Testis (tissue), 3 donors: Measurements from ENCODE around the gene SNRPA. TPM values are rescaled to one million over a fixed set of nuclear protein-coding genes. Genes with fewer than 3 reads are reported as not detected.
"Not testable (repeated sequence)": the region's sequence is repeated elsewhere in the genome, so short reads cannot be mapped to it uniquely, and the experiment has no call there.

ENCODE experiments used
- DNase-seq: peaks from one replicate; pipeline ENCODE4 v3.0.0-alpha.2; 2019
- H3K27ac ChIP-seq, 2 donors: fragments of 200-600 bp; sonication (generic); one replicate each; pipeline ENCODE4 v1.5.1; 2019
- H3K27me3 ChIP-seq: fragments of 200-600 bp; sonication (generic); one replicate; pipeline ENCODE4 v1.5.1; 2019
- H3K36me3 ChIP-seq: fragments of 200-600 bp; sonication (generic); one replicate; pipeline ENCODE4 v1.5.1; 2017; ENCODE audit warnings: low read depth; ENCODE audit errors: missing control alignments
- H3K4me1 ChIP-seq: fragments of 200-600 bp; sonication (generic); one replicate; pipeline ENCODE4 v1.5.1; 2019
- H3K4me3 ChIP-seq, 2 donors: fragments of 200-600 bp; sonication (generic); one replicate each; pipeline ENCODE4 v1.5.1; 2017 to 2019
- H3K9me3 ChIP-seq: fragments of 200-600 bp; sonication (generic); one replicate; pipeline ENCODE4 v1.5.1; 2017
- POLR2A ChIP-seq: fragments of 450-650 bp; IDR thresholded peaks from one replicate; pipeline ENCODE4 v1.6.1; 2017; ENCODE audit warnings: antibody characterized with exemption, mild to moderate bottlenecking, moderate library complexity
- WGBS, 2 donors: methylation state at CpG; one replicate each; pipeline ENCODE4 v1.1.5; 2018; 5-methylcytosine and 5-hydroxymethylcytosine counted together
- intact Hi-C: fragments of 100-400 bp; cut with DNase I; formaldehyde crosslinking; loops from one replicate; pipeline ENCODE4 v1.15.1; 2023; ENCODE audit warnings: low total_unique reads
- polyA plus RNA-seq: library from polyadenylated mRNA; stranded (reverse); fragments of 350-450 nt; fragmentation: Illumina TruSeq; extraction: RNeasy Lipid Tissue Mini Kit (QIAGEN cat#74804); gene quantifications from one replicate; pipeline ENCODE4 v1.2.3, GENCODE V29; 2014; ENCODE audit warnings: low read depth, low replicate concordance; ENCODE audit not compliant: insufficient read depth
- total RNA-seq, 2 donors: library from RNA; depleted of rRNA; stranded (reverse); fragments of >200 nt; gene quantifications; one replicate each; pipeline ENCODE4 v1.2.3, GENCODE V29; 2016
- TF ChIP-seq, protein P1 (sequence below), 3 experiments: fragments of 450-650 bp in 2 of 3; fragments of 200-600 bp in 1 of 3; sonication (generic) in 1 of 3; IDR thresholded peaks; one replicate each; pipeline ENCODE4 v1.5.1; 2016 to 2019; ENCODE audit warnings: antibody characterized with exemption in 3 of 3, mild to moderate bottlenecking in 2 of 3, moderate library complexity in 1 of 3

SNRPA gene
- total and polyA plus RNA-seq, 3 donors from 2014 or later: 67.8 to 91.5 (median 89.8) TPM

DNA sequence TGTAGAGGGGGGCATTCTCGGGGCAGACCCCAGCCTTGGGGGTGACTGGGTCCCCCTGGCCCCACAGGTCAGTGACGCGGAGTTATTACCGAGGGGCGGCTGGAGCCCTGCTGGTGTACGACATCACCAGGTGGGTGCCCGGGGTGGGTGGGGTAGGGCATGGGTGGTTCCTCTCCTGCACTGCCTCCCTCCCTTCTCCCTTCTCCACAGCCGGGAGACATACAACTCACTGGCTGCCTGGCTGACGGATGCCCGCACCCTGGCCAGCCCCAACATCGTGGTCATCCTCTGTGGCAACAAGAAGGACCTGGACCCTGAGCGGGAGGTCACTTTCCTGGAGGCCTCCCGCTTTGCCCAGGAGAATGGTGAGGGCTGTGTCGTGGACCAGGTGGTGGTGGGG, 32.7 kb downstream of the SNRPA start:
- Histone ChIP-seq H3K27me3 (no peaks in the 10 kb centered on the region), H3K36me3 (no peaks in the 10 kb centered on the region), H3K27ac (no peak overlapping the region), H3K4me3 (no peak overlapping the region), H3K9me3 (no peaks in the 10 kb centered on the region), H3K4me1 (peaks cover 4% of the 10 kb centered on the region)
- TF ChIP-seq, protein P1, sequence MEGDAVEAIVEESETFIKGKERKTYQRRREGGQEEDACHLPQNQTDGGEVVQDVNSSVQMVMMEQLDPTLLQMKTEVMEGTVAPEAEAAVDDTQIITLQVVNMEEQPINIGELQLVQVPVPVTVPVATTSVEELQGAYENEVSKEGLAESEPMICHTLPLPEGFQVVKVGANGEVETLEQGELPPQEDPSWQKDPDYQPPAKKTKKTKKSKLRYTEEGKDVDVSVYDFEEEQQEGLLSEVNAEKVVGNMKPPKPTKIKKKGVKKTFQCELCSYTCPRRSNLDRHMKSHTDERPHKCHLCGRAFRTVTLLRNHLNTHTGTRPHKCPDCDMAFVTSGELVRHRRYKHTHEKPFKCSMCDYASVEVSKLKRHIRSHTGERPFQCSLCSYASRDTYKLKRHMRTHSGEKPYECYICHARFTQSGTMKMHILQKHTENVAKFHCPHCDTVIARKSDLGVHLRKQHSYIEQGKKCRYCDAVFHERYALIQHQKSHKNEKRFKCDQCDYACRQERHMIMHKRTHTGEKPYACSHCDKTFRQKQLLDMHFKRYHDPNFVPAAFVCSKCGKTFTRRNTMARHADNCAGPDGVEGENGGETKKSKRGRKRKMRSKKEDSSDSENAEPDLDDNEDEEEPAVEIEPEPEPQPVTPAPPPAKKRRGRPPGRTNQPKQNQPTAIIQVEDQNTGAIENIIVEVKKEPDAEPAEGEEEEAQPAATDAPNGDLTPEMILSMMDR (IDR thresholded peaks at IDR 0.05): no peak
- TF ChIP-seq POLR2A: no peak
- no peak for DNase-seq
- intact Hi-C loops: no loop called here
- 89% methylated on average over 10 to 14 of the region's 14 CpGs for WGBS, 2 donors

DNA sequence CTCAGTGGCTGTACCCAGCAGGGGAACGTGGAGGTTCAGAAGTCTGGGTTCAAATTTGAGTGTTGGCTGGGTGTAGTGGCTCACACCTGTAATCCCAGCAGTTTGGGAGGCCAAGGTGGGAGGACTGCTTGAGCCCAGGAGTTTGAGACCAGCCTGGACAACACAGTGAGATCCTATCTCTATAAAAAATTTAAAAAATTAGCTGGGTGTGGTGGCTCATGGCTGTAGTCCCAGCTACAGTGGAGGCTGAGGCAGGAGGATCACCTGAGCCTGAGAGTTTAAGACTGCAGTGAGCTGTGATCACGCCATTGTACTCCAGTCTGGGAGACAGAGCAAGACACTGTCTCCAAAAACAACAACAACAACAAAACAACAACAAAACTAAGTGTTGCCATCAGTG, 33.1 kb downstream of the SNRPA start:
- intact Hi-C loops, H3K27me3 ChIP-seq, H3K4me1 ChIP-seq, H3K9me3 ChIP-seq, H3K4me3 ChIP-seq, H3K27ac ChIP-seq, H3K36me3 ChIP-seq, DNase-seq: not testable (repeated sequence)
- WGBS, 2 donors: 100% methylated on average over 2 of the region's 2 CpGs

DNA sequence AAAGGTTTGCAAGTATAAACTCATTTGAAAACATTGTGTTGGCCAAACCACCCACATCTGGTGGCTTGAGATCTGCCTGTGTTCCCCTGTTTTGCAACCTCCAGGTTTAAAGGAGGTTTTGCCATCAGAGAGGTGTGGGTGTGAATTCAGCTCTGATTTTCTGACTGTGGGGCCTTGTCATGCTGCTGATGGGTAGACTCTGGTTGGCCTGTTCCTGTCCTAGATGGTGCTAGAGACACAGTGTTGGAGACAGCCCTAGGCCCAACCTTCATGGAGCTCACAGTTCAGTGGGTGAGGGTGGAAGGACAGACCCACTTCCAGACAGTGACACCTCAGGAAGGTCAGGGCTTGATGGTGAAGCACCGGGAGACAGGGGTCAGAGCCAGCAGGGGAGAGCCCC, 34.5 kb downstream of the SNRPA start:
- TF ChIP-seq POLR2A: no peak
- TF ChIP-seq, protein P1 (IDR thresholded peaks at IDR 0.05): no peak

DNA sequence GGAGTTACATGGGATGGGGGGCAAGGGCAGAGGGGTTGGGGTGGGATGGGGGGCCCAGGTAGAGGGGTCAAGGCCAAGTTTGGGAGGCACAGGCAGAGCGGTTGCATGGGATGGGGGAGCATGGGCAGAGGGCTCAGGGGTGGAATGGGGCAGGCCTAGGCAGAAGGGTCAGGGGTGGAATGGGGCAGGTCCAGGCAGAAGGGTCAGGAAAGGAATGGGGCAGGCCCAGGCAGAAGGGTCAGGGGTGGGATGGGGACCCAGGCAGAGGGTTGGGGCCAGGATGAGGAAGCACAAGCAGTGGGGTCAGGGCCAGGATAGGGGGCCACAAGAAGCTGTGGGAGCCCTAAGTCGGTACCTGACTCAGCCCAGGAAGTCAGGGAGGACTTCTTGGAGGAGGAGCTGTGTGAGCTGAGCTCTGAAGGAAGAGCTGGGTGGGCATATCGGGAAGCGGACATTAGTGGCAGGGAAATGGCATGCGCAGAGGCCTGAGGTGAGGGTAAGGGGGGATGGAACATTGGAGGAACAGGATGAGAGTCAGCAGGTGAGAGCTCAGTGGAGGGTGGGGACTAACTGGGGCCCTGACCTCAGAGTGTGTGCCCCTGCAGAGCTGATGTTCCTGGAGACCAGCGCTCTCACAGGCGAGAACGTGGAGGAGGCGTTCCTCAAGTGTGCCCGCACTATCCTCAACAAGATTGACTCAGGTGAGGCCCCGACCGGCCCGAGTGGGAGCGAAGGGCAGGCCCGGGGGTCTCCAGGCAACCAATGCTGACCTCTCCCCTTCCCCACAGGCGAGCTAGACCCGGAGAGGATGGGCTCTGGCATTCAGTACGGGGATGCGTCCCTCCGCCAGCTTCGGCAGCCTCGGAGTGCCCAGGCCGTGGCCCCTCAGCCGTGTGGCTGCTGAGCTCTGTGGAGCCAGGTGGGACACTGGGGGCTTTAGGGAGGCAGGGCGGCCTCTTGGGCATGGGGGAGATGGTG, 35.3 kb downstream of the SNRPA start:
- Histone ChIP-seq H3K9me3 (no peaks in the 10 kb centered on the region), H3K27ac (no peak overlapping the region), H3K27me3 (no peaks in the 10 kb centered on the region), H3K36me3 (no peaks in the 10 kb centered on the region), H3K4me3 (no peak overlapping the region), H3K4me1 (no peaks in the 10 kb centered on the region)
- 84 to 87% methylated on average over 16 to 25 of the region's 25 CpGs for WGBS, 2 donors
- no peak for TF ChIP-seq POLR2A
- TF ChIP-seq, protein P1 (IDR thresholded peaks at IDR 0.05): no peak
- intact Hi-C loops: no loop called here
- no peak for DNase-seq

More for the DNA sequence above, 34.5 kb downstream of the SNRPA start:
- Histone ChIP-seq H3K4me3 (no peak overlapping the region), H3K36me3 (no peaks in the 10 kb centered on the region), H3K4me1 (no peaks in the 10 kb centered on the region), H3K27me3 (no peaks in the 10 kb centered on the region), H3K9me3 (no peaks in the 10 kb centered on the region), H3K27ac (no peak overlapping the region)
- 50 to 86% methylated on average over 1 of the region's 1 CpG for WGBS, 2 donors
- no peak for DNase-seq
- intact Hi-C loops: no loop called here

DNA sequence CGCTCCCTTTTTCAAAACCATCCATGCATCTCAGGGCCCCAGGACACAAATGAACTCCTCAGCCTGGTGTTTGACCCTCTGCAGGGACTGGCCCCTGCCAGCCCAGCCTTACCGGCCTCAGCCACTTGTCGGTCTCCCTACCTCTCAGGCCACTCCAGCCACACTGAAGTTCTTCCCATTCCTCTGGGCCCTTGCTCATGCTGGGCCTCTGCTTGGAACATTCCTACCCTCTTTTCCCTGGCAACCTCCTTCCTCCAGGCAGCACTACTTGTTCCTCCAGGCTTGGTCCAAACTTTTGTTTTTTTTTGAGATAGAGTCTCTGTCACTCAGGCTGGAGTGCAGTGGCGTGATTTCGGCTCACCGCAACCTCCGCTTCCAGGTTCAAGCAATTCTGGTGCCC, 40.3 kb downstream of the SNRPA start:
- Histone ChIP-seq H3K4me3 (no peak overlapping the region), H3K27me3 (no peaks in the 10 kb centered on the region), H3K4me1 (no peaks in the 10 kb centered on the region), H3K27ac (no peak overlapping the region), H3K36me3 (no peaks in the 10 kb centered on the region), H3K9me3 (no peaks in the 10 kb centered on the region)
- TF ChIP-seq, protein P1 (IDR thresholded peaks at IDR 0.05): no peak
- TF ChIP-seq POLR2A: no peak
- DNase-seq: no peak
- WGBS, 2 donors: 82 to 90% methylated on average over 7 of the region's 7 CpGs
- intact Hi-C loops: no loop called here
